Smooth muscle cell of trachea (primary cell): ENCODE data around the gene ROMO1. TPM values are rescaled to one million over a fixed set of nuclear protein-coding genes. Genes with fewer than 3 reads are reported as not detected.

Source experiments
- total RNA-seq: library from RNA; depleted of rRNA; stranded (reverse); fragments of >200 nt; gene quantifications from 2 replicates; pipeline ENCODE4 v1.2.1, GENCODE V29; 2014

Gene ROMO1
- total RNA-seq, result 108 and 258 TPM in 2 replicates

DNA sequence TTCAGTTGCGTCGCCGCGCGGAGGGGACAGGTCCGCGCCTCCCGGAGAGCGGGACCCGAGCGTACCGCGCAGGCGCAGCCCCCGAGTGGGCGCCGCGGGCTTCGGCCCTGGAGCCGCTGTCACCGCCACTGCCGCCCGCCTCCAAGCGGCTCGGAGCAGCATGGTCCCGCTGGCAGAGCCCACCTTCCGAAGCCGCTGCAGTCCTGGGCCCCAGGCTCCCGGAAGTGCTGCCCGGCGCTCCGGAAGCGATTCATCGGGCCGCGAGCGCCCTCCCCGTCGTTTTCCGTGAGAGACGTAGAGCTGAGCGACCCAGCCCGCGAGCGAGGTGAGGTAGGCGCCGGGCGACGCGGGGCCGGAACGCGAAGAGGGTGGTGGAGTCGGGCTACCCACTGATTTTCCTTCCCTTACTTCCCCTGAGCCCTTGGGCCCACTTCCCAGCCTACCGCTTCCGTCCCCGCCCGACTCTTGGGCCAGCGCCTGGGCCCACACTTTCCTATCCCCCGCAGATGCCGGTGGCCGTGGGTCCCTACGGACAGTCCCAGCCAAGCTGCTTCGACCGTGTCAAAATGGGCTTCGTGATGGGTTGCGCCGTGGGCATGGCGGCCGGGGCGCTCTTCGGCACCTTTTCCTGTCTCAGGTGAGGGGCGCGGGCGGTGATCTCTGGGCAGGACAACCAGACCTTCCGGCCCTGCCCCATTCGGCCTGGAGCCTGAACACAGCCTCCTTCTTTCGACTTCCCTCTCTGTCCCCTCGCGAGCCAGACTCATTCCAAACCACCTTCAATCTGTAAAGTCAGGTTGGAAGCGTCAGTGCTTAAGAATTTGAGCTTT is at the start of gene ROMO1, which contains the start of gene NFS1:
Gene ROMO1, plus strand, starts transcription at position 279 of the 830 bp plus-strand sequence. Its CDS starts 228 bp downstream, at position 507.
Gene NFS1, minus strand, starts transcription at position 226 of the 830 bp plus-strand sequence. Its CDS starts 64 bp downstream, at position 162.

DNA sequence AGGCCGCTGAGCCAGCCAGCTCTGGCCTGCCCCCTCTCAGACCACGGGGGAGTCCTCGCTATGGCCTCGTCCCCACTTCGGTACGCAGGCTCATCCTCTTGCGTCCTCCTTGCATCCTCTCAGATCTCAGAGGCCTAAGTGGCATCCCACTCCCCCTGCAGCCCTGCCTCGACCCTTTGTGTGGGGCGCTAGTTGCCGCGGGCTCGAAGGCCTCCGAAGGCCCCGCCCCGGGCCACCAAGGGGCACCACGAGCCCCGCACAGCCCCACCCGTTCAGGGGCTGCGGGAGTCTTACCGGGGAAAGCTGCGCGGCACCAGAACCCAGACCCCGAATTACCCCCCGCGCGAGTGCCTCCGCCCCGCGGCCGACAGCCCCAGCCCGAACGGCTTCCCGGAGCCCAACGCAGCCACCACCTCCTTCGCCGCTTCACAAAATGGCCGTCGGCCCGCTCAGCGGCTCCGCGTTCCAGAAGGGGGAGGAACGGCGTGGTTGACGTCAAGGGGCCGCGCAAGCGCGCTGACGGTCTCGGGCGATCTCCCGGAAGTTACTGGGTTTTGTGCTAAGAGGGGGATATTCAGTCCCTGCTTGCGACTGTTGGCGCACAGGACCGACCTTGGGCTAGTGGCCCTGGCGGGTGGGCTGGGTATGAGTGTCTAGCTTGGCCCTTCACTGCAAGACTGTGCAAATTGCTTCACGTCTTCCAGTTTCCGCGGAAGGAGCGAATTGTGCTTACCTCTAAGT is 34.6 kb upstream of the ROMO1 start, which contains the start of the genes CPNE1 and RBM12:
Gene CPNE1, minus strand, starts transcription at position 435 of the 741 bp plus-strand sequence. CDS start 31,977 bp downstream, outside the sequence.
Gene RBM12, minus strand, starts transcription at position 435 of the 741 bp plus-strand sequence. CDS start 9,578 bp downstream, outside the sequence.

DNA sequence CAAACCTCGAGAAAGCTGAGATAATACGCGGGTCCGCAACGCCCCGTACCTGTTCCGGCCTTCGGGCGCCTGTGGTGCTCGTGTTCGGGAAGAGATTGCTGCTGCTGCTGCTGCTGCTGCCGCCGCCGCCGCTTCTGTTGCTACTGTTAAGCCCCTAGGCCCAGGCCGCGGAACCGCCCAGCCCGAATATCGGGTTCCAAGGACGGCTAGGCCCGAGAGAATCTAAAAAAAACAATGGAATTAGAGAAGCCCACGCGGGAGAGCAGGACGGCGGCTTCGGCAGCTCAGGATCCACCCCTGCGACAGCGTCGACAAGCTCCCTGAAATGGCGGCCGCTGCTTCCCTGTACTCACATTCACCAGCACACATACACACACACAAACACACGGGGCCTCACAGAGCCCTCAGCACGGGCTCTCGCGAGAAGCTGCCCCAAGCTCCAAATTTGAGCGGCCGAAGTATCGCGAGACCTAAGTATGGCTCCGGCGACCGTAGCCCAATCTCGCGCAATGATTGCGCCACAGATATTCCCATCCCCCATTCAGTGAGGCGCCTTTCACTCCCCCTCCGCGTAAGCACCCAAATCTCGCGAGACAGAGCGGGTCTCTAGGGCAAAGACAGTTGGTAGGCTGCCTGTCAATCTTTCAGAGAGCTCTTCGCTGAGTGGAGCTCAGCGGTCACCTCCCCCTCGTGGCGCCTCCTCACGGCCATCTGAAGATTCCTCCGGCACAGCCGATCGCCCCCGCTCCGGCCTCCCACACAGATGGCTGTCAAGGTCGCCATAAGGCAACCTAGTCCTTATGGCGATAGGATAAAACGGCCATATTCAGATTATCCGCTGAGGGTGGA is 42.9 kb downstream of the ROMO1 start, which contains the start of gene RBM39:
Gene RBM39, minus strand, starts transcription at position 369 of the 849 bp plus-strand sequence. CDS start 1,386 bp downstream, outside the sequence.

Other genes starting within 250 kb of the ROMO1 start
- 35.1 and 52.8 TPM in 2 replicates for gene CEP250, start 243.8 kb upstream of the ROMO1 start, total RNA-seq
- not detected in 2 replicates for gene C20orf173, start 169.8 kb upstream of the ROMO1 start, total RNA-seq
- 455 and 566 TPM in 2 replicates for gene ERGIC3, start 157.3 kb upstream of the ROMO1 start, total RNA-seq
- gene SPAG4, start 83.6 kb upstream of the ROMO1 start, total RNA-seq, result 11.2 and 13.1 TPM in 2 replicates
- gene CPNE1, start 34.5 kb upstream of the ROMO1 start, total RNA-seq, result 180 and 195 TPM in 2 replicates
- gene RBM12, start 34.5 kb upstream of the ROMO1 start, total RNA-seq, result 38.2 and 43.8 TPM in 2 replicates
- 42.8 and 65.7 TPM in 2 replicates for gene NFS1, start 53 bp upstream of the ROMO1 start, total RNA-seq
- gene RBM39, start 42.9 kb downstream of the ROMO1 start, total RNA-seq, result 242 and 375 TPM in 2 replicates
- gene PHF20, start 72.6 kb downstream of the ROMO1 start, total RNA-seq, result 37.8 and 54.6 TPM in 2 replicates